K562 (cell line): ENCODE data around the gene KDF1. TPM values are rescaled to one million over a fixed set of nuclear protein-coding genes. Genes with fewer than 3 reads are reported as not detected.

Experiments used
- CXXC5 ChIP-seq: fragments of 250-450 bp; sonication (Bioruptor Pico); IDR thresholded peaks from 2 replicates; pipeline ENCODE4 v1.8.0; 2022; ENCODE audit warnings: inconsistent platforms, mild to moderate bottlenecking, moderate library complexity
- GTF2F1 ChIP-seq: IDR thresholded peaks from 2 replicates; pipeline ENCODE4 v1.6.1; 2011; ENCODE audit warnings: low read depth, low read length, improper control_type of control experiment
- HSF4 ChIP-seq: fragments of 250-450 bp; sonication (Bioruptor Pico); IDR thresholded peaks from 2 replicates; pipeline ENCODE4 v2.1.2; 2022; ENCODE audit warnings: mild to moderate bottlenecking, moderate library complexity, borderline replicate concordance
- KDM1A ChIP-seq, 2 experiments: fragments of 450-650 bp; IDR thresholded peaks; 2 replicates each; pipeline ENCODE4 v1.6.1; 2016; ENCODE audit warnings: mild to moderate bottlenecking in 2 of 2
- RBM14 ChIP-seq: fragments of 200-400 bp; formaldehyde crosslinking; IDR thresholded peaks from 2 replicates; pipeline ENCODE4 v1.6.1; 2018; ENCODE audit warnings: low read depth, mild to moderate bottlenecking, low read length, moderate library complexity, borderline replicate concordance; ENCODE audit not compliant: insufficient read depth
- RBM15 ChIP-seq: fragments of 200-400 bp; formaldehyde crosslinking; IDR thresholded peaks from 2 replicates; pipeline ENCODE4 v1.6.1; 2018; ENCODE audit warnings: mild to moderate bottlenecking, low read length, moderate library complexity; ENCODE audit not compliant: insufficient read depth
- RFX7 ChIP-seq: fragments of 250-450 bp; sonication (Bioruptor Pico); IDR thresholded peaks from 2 replicates; pipeline ENCODE4 v1.5.1; 2021; ENCODE audit warnings: mild to moderate bottlenecking
- SMAD4 ChIP-seq: fragments of 250-450 bp; sonication (Bioruptor Pico); conservative IDR thresholded peaks from 2 replicates; pipeline ENCODE4 v1.8.0; 2021; ENCODE audit warnings: inconsistent platforms, mild to moderate bottlenecking, moderate library complexity
- TEAD2 ChIP-seq: fragments of 450-650 bp; IDR thresholded peaks from 2 replicates; pipeline ENCODE4 v1.6.1; 2016; ENCODE audit warnings: missing genetic modification characterization, control low read depth, missing compliant biosample characterization
- ZC3H8 ChIP-seq: fragments of 450-650 bp; IDR thresholded peaks from 2 replicates; pipeline ENCODE4 v1.6.1; 2017
- ZNF436 ChIP-seq: fragments of 250-450, 450-650 bp; sonication (Bioruptor Pico); formaldehyde crosslinking; IDR thresholded peaks from 2 replicates; pipeline ENCODE4 v1.7.0; 2020; ENCODE audit warnings: mild to moderate bottlenecking
- polyA plus RNA-seq, 8 experiments: library from polyadenylated mRNA; depleted of rRNA in 4 of 8; stranded (reverse) in 5 of 8; unstranded in 3 of 8; fragments of >200 nt; fragmentation: Nextera tagmentation in 2 of 8; fragmentation: Illumina TruSeq in 1 of 8; extraction: Ambion mirVana in 2 of 8; extraction: Trizol in 1 of 8; gene quantifications; 2 replicates each; pipeline versions ENCODE4 v1.2.1 to v1.2.3, GENCODE V29; 2011 to 2014; ENCODE audit warnings: inconsistent platforms in 1 of 8, missing spikeins in 1 of 8
- total RNA-seq, 7 experiments: library from RNA; depleted of rRNA in 6 of 7; stranded (reverse); fragments of >200 nt in 6 of 7; fragmentation: Illumina TruSeq in 2 of 7; extraction: Trizol in 2 of 7; gene quantifications; 2 replicates each; pipeline versions ENCODE4 v1.2.1 to v1.2.3, GENCODE V29; 2011 to 2021; ENCODE audit warnings: low replicate concordance in 1 of 7
- TF ChIP-seq, protein P1 (sequence below): sonication (generic); formaldehyde crosslinking; IDR thresholded peaks from 2 replicates; pipeline ENCODE4 v1.8.1; 2022; ENCODE audit warnings: missing genetic modification reagents
- TF ChIP-seq, protein P2 (sequence below): fragments of 250-450 bp; sonication (Bioruptor Pico); IDR thresholded peaks from 2 replicates; pipeline ENCODE4 v1.5.0; 2022; ENCODE audit warnings: mild to moderate bottlenecking
- TF ChIP-seq, protein P3 (sequence below), 2 experiments: fragments of 450-650 bp; IDR thresholded peaks; 2 replicates each; pipeline ENCODE4 v1.6.1; 2016
- TF ChIP-seq, protein P4 (sequence below): fragments of 250-450 bp; sonication (Bioruptor Pico); IDR thresholded peaks from 2 replicates; pipeline ENCODE4 v1.4.0; 2020; ENCODE audit warnings: mild to moderate bottlenecking, moderate library complexity
- TF ChIP-seq, protein P5 (sequence below), 2 experiments: IDR thresholded peaks; 2 replicates each; pipeline ENCODE4 v1.6.1; 2011; ENCODE audit warnings: borderline replicate concordance in 1 of 2, control low read depth in 1 of 2, low read depth in 1 of 2, low read length in 1 of 2, mild to moderate bottlenecking in 1 of 2, mixed read lengths in 1 of 2, moderate library complexity in 1 of 2; ENCODE audit not compliant: insufficient read depth in 1 of 2, insufficient read length in 1 of 2, poor library complexity in 1 of 2, severe bottlenecking in 1 of 2; ENCODE audit errors: extremely low read depth in 1 of 2

The KDF1 gene
- total and polyA plus RNA-seq, 9 of the 15 experiments (the other 6 are each of a cell fraction or from before 2014, with no cell fraction given) = 0.38 to 1.9 (median 0.83) TPM

- TF ChIP-seq, protein P1, sequence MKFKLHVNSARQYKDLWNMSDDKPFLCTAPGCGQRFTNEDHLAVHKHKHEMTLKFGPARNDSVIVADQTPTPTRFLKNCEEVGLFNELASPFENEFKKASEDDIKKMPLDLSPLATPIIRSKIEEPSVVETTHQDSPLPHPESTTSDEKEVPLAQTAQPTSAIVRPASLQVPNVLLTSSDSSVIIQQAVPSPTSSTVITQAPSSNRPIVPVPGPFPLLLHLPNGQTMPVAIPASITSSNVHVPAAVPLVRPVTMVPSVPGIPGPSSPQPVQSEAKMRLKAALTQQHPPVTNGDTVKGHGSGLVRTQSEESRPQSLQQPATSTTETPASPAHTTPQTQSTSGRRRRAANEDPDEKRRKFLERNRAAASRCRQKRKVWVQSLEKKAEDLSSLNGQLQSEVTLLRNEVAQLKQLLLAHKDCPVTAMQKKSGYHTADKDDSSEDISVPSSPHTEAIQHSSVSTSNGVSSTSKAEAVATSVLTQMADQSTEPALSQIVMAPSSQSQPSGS (CRISPR knock-in tag) = no peak
- no peak; the same call in 1 of the 2 replicates for TF ChIP-seq TEAD2
- TF ChIP-seq KDM1A (IDR thresholded peaks at IDR 0.05) = no peak
- TF ChIP-seq, protein P2, sequence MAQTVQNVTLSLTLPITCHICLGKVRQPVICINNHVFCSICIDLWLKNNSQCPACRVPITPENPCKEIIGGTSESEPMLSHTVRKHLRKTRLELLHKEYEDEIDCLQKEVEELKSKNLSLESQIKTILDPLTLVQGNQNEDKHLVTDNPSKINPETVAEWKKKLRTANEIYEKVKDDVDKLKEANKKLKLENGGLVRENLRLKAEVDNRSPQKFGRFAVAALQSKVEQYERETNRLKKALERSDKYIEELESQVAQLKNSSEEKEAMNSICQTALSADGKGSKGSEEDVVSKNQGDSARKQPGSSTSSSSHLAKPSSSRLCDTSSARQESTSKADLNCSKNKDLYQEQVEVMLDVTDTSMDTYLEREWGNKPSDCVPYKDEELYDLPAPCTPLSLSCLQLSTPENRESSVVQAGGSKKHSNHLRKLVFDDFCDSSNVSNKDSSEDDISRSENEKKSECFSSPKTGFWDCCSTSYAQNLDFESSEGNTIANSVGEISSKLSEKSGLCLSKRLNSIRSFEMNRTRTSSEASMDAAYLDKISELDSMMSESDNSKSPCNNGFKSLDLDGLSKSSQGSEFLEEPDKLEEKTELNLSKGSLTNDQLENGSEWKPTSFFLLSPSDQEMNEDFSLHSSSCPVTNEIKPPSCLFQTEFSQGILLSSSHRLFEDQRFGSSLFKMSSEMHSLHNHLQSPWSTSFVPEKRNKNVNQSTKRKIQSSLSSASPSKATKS (CRISPR knock-in tag) = no peak
- TF ChIP-seq, protein P3, sequence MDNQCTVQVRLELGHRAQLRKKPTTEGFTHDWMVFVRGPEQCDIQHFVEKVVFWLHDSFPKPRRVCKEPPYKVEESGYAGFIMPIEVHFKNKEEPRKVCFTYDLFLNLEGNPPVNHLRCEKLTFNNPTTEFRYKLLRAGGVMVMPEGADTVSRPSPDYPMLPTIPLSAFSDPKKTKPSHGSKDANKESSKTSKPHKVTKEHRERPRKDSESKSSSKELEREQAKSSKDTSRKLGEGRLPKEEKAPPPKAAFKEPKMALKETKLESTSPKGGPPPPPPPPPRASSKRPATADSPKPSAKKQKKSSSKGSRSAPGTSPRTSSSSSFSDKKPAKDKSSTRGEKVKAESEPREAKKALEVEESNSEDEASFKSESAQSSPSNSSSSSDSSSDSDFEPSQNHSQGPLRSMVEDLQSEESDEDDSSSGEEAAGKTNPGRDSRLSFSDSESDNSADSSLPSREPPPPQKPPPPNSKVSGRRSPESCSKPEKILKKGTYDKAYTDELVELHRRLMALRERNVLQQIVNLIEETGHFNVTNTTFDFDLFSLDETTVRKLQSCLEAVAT (IDR thresholded peaks at IDR 0.05) = peak; percentile 55 to 78; a peak in 2 of 4 replicates
- peak; percentile 37; the same call in 1 of the 2 replicates for TF ChIP-seq GTF2F1
- TF ChIP-seq, protein P4, sequence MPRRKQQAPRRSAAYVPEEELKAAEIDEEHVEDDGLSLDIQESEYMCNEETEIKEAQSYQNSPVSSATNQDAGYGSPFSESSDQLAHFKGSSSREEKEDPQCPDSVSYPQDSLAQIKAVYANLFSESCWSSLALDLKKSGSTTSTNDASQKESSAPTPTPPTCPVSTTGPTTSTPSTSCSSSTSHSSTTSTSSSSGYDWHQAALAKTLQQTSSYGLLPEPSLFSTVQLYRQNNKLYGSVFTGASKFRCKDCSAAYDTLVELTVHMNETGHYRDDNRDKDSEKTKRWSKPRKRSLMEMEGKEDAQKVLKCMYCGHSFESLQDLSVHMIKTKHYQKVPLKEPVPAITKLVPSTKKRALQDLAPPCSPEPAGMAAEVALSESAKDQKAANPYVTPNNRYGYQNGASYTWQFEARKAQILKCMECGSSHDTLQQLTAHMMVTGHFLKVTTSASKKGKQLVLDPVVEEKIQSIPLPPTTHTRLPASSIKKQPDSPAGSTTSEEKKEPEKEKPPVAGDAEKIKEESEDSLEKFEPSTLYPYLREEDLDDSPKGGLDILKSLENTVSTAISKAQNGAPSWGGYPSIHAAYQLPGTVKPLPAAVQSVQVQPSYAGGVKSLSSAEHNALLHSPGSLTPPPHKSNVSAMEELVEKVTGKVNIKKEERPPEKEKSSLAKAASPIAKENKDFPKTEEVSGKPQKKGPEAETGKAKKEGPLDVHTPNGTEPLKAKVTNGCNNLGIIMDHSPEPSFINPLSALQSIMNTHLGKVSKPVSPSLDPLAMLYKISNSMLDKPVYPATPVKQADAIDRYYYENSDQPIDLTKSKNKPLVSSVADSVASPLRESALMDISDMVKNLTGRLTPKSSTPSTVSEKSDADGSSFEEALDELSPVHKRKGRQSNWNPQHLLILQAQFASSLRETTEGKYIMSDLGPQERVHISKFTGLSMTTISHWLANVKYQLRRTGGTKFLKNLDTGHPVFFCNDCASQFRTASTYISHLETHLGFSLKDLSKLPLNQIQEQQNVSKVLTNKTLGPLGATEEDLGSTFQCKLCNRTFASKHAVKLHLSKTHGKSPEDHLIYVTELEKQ (CRISPR knock-in tag) = no peak
- TF ChIP-seq SMAD4 (CRISPR knock-in tag) = peak; percentile 35
- no peak for TF ChIP-seq HSF4 (CRISPR knock-in tag)
- 0 out of 2 replicates have a peak, but pooled peaks have one; percentile 68 for TF ChIP-seq RFX7
- no peak for TF ChIP-seq ZC3H8
- peak; percentile 96 for TF ChIP-seq CXXC5
- no peak for TF ChIP-seq RBM14
- no peak for TF ChIP-seq ZNF436
- no peak for TF ChIP-seq RBM15
- TF ChIP-seq, protein P5, sequence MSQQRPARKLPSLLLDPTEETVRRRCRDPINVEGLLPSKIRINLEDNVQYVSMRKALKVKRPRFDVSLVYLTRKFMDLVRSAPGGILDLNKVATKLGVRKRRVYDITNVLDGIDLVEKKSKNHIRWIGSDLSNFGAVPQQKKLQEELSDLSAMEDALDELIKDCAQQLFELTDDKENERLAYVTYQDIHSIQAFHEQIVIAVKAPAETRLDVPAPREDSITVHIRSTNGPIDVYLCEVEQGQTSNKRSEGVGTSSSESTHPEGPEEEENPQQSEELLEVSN (IDR thresholded peaks at IDR 0.05; ENCODE audit: borderline replicate concordance in 1 of 2, extremely low read depth in 1 of 2, insufficient read depth in 1 of 2, insufficient read length in 1 of 2, low read depth in 1 of 2, low read length in 1 of 2, poor library complexity in 1 of 2, severe bottlenecking in 1 of 2) = peak; percentile 89 to 96
Measured at GRCh38 chr1:26921540-26922430, 38.5 kb downstream of the KDF1 start, which contains the start of gene NUDC (continued).
